Measurements from ENCODE around the gene ASB18. TPM values are rescaled to one million over a fixed set of nuclear protein-coding genes. Genes with fewer than 3 reads are reported as not detected.

ASB18 gene
- total and polyA plus RNA-seq, 2 experiments from 2014 or later: not detected

DNA sequence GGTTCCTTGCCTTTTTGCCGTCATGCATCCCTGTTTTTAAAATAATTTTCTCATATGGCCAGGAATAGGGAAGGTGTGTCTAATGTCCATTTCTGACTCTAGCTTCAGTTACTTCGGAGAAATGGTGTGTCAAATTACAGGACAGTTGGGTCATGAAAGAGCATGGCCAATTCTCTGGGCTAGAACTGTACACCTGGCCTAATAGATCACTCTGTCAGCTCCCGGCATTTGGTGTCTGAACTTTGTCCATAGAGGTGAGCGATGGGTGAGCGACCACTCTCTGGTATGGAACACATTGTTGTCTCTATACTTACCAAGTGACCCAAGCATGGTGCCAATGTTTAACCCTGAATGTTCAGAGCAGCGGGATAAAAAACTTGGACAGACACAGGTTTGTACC is 38.3 kb upstream of the ASB18 start:
- no peaks in the 10 kb centered on the region for H3K9me3 ChIP-seq (ENCODE audit: low read depth)
- no peaks in the 10 kb centered on the region for H3K27me3 ChIP-seq
- no peaks in the 10 kb centered on the region for H3K4me1 ChIP-seq (ENCODE audit: insufficient read depth)
- no peak overlapping the region for H3K4me2 ChIP-seq
- no peak overlapping the region for H3K27ac ChIP-seq
- no peak overlapping the region for H3K4me3 ChIP-seq
- 91% methylated on average over 6 of the region's 6 CpGs for WGBS (ENCODE audit: low lambda C conversion rate, missing lambda C conversion rate)
- no peak overlapping the region for H2AFZ ChIP-seq
- no peaks in the 10 kb centered on the region for H4K20me1 ChIP-seq (ENCODE audit: insufficient read depth, poor library complexity, severe bottlenecking)
- TF ChIP-seq EZH2 (IDR thresholded peaks at IDR 0.05; ENCODE audit: borderline replicate concordance): no peak
- TF ChIP-seq EZH2phosphoT487 (IDR thresholded peaks at IDR 0.05; ENCODE audit: low read depth, severe bottlenecking, unreplicated experiment): no peak
- no peak for TF ChIP-seq CTCF (IDR thresholded peaks at IDR 0.05; ENCODE audit: poor library complexity)
- H3K79me2 ChIP-seq: no peaks in the 10 kb centered on the region
- no peaks in the 10 kb centered on the region for H3K36me3 ChIP-seq (replicated peaks; ENCODE audit: insufficient read depth, low read depth)
- no peak for DNase-seq (ENCODE audit: low spot score)
- no peaks in the 10 kb centered on the region for H3K9me2 ChIP-seq (replicated peaks; ENCODE audit: insufficient read depth)

DNA sequence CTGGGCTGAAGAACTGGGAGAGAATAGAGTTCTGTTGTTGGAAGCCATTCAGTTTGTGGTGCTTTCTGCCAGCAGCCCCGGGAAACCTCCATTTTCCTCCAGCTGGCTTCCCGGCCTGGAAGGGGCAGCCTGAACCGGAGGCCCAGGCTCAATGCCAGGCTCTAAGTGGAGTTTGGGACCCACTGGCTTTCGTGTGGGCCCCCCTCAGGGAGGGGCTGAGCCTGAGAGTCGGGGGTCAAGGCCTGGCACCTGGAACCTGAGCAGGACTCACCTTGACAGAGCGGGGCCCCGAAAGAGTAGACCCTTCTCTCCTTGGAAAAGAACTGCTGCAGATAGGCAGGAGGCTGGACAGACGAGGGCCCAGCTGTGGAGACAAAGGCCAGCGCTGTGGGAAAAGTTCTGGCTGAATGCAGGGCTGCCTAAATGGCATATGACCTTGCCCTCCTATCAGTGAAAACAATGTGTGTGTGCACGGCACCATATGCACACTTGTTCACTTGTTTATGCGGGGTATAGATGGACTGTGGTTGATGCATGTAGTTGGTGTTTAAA is 34.8 kb upstream of the ASB18 start:
- Histone ChIP-seq H3K27me3 (no peaks in the 10 kb centered on the region), H3K79me2 (no peaks in the 10 kb centered on the region), H3K9me2 (replicated peaks; ENCODE audit: insufficient read depth) (no peaks in the 10 kb centered on the region), H3K9me3 (ENCODE audit: low read depth) (no peaks in the 10 kb centered on the region), H3K4me1 (ENCODE audit: insufficient read depth) (no peaks in the 10 kb centered on the region), H3K36me3 (replicated peaks; ENCODE audit: insufficient read depth, low read depth) (no peaks in the 10 kb centered on the region), H4K20me1 (ENCODE audit: insufficient read depth, poor library complexity, severe bottlenecking) (no peaks in the 10 kb centered on the region), H3K27ac (no peak overlapping the region), H2AFZ (no peak overlapping the region), H3K4me3 (no peak overlapping the region), H3K4me2 (no peak overlapping the region)
- WGBS (ENCODE audit: low lambda C conversion rate, missing lambda C conversion rate): 88% methylated on average over 11 of the region's 11 CpGs
- no peak for DNase-seq (ENCODE audit: low spot score)
- TF ChIP-seq EZH2 (IDR thresholded peaks at IDR 0.05; ENCODE audit: borderline replicate concordance): no peak
- no peak for TF ChIP-seq CTCF (IDR thresholded peaks at IDR 0.05; ENCODE audit: poor library complexity)
- no peak for TF ChIP-seq EZH2phosphoT487 (IDR thresholded peaks at IDR 0.05; ENCODE audit: low read depth, severe bottlenecking, unreplicated experiment)

GRCh38 chr2:236295481-236295880 is 31.3 kb upstream of the ASB18 start:
- Histone ChIP-seq H3K4me3 (no peak overlapping the region), H4K20me1 (ENCODE audit: insufficient read depth, poor library complexity, severe bottlenecking) (no peaks in the 10 kb centered on the region), H3K4me2 (no peak overlapping the region), H3K79me2 (no peaks in the 10 kb centered on the region), H3K36me3 (replicated peaks; ENCODE audit: insufficient read depth, low read depth) (no peaks in the 10 kb centered on the region), H3K9me3 (ENCODE audit: low read depth) (no peaks in the 10 kb centered on the region), H3K9me2 (replicated peaks; ENCODE audit: insufficient read depth) (no peaks in the 10 kb centered on the region), H3K4me1 (ENCODE audit: insufficient read depth) (no peaks in the 10 kb centered on the region), H3K27me3 (peaks cover 5% of the 10 kb centered on the region), H3K27ac (no peak overlapping the region), H2AFZ (no peak overlapping the region)
- 89% methylated on average over 8 of the region's 8 CpGs for WGBS (ENCODE audit: low lambda C conversion rate, missing lambda C conversion rate)
- no peak for DNase-seq (ENCODE audit: low spot score)
- TF ChIP-seq EZH2phosphoT487 (IDR thresholded peaks at IDR 0.05; ENCODE audit: low read depth, severe bottlenecking, unreplicated experiment) (no peak), EZH2 (IDR thresholded peaks at IDR 0.05; ENCODE audit: borderline replicate concordance) (no peak), CTCF (IDR thresholded peaks at IDR 0.05; ENCODE audit: poor library complexity) (no peak)
